GM18909 (cell line): ENCODE measurements around the gene CAMK1G.

Experiments
- ATAC-seq: cut with Tn5 transposase; IDR thresholded peaks from one replicate; pipeline ENCODE4 v1.9.1; 2021; ENCODE audit warnings: mild to moderate bottlenecking; ENCODE audit not compliant: unreplicated experiment, poor library complexity

Gene CAMK1G

DNA sequence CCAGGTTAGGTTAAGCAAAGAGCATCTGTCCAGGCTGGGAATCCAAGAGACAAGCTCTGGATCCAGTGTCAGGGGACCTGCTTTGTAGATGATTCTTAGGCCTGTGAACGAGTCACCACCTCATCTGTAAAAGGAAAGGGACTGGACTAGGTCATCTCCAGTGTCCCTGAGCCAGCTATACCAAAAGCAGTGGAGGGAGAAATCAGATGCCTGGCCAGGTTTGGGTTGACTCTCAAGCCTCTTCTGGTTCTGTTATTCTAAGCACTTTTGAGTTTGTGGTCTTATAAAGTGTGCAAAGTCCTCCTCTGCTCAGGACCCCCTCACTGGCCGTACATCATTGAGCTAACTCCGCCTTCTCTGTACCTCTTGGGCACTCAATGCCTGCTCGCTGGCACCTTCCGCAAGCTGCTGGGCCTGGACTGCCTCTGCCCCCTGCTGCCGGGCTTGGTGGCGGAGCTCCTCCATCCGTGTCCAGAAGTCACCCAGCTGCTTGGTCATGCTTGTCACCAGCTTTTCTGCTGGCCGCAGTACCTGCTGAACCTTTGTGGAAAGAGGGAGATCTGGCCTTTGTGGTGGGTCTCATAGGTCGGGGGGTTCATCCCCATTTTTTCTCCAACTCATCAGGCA is 33.6 kb downstream of the CAMK1G start:
- no peak for ATAC-seq

DNA sequence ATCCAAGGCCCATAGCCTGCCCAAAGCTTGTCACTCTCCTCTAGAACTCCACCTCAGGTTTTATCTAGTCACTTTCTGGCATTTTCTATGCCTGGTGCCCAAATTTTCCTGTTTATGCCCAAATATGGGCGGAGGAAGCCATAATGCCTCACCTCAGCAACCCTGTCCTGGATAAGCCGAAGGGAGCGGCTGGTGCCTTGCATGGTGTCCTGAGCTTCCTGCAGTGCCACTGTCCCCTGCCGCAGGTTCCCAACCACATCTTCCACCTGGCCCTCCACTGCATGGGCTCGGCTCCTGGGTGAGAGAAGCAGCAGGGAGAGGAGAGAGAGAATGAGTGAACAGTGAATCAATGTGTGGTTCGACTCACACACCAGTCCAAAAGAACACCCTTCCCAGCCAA is 34.2 kb downstream of the CAMK1G start:
- ATAC-seq = no peak

- no peak for ATAC-seq
Observed at GRCh38 chr1:209618291-209618690, 34.8 kb downstream of the CAMK1G start.

- ATAC-seq = no peak
Observed at GRCh38 chr1:209618756-209619420, 35.4 kb downstream of the CAMK1G start.

DNA sequence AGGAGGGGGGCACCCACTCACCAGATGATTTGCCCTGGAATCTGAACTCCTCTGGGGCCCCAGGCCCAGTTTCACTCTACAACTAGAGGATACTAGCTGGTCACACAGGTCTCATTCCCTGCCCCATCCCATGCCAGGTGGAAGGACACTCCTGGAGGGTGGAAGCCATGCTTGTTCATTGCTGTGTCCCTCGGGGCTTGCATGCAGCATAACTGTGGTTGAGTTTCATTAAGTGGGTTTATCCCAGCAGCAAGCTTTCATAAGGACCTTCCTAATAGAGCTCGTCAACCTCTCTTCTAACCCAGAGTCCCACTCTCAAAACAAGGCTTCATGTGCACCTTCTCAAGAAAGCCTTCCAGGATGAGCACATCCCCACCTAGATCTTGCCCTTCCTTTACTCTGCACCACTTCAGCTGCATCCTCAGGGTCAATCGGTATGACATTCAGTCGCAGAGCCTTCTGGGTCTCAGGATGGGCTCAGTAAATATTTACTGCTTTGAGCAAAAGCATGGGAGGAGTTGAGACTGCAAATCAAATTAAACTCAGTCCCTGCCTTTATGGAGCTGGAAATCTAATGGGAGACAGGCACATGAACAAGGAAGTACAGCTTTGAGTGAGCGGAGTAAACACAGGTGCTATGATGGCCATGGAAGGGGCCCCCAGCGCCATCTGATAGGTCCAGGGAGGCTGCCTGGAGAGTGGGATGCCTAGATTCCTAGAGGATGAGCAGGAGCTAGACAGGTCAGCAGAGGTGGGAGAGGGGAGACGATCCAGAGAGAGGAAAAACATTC is 36.4 kb downstream of the CAMK1G start:
- no peak for ATAC-seq

GRCh38 chr1:209620487-209620884 is 37.0 kb downstream of the CAMK1G start:
- ATAC-seq = no peak

DNA sequence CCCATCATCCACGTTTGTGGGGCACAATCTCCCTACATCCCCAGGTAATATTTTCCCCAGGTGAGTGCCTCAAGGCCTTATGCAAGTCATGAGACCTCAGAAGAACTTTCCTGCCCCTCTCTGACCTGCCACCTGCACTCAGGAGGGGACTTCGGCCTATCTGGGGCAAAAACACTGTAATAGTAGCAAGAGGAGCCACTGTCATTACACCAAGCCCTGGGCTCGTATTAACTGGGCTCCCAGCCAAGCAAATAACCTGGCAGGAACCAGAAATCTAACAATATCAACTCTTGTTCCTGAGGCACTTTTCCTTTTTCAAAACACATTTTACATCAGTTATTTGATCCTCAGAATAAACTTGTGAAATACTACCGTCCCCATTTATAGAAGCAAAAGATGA is 37.8 kb downstream of the CAMK1G start:
- no peak for ATAC-seq

DNA sequence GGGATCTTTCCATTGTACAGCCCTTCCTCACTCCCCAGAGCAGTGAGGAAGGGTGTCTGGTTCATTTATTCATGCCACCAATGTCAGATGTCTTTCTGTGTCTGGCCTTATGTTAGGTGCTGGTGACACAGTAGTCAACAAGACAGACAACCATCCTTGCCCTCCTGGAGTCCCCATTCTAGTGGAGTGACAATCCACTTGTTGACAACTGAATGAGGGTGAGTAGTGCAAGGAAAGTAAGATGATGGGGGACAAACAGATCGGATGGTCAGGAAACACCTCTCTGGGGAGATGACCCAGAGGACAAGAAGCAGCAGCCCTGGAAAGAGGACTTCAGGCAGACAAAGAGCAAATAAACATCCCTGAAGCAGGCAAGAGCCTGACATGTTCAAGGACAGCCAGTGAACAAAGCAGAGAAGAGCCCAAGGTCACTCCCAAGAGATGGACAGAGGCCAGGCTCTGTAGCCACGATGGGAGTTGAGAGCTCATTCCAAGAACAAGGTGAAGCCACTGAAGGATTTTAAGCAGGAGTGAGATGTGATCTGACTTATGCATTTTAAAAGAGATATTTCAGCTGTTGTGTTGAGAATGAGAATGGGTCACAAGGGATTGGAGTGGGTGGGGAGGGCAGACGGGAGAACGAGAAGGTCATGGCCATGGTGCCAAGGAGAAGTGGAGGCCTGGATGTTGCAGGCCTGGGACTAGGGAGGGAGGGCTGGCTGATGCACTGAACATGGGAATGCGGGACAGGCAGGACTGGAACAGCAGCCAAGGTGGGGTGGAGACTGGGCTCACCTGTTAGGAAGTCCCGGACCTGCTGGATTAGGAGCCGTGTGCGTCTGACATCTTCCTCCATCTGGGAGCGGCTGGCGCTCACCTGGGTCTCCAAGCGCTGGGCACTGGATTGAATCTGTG is 38.5 kb downstream of the CAMK1G start:
- no peak for ATAC-seq

DNA sequence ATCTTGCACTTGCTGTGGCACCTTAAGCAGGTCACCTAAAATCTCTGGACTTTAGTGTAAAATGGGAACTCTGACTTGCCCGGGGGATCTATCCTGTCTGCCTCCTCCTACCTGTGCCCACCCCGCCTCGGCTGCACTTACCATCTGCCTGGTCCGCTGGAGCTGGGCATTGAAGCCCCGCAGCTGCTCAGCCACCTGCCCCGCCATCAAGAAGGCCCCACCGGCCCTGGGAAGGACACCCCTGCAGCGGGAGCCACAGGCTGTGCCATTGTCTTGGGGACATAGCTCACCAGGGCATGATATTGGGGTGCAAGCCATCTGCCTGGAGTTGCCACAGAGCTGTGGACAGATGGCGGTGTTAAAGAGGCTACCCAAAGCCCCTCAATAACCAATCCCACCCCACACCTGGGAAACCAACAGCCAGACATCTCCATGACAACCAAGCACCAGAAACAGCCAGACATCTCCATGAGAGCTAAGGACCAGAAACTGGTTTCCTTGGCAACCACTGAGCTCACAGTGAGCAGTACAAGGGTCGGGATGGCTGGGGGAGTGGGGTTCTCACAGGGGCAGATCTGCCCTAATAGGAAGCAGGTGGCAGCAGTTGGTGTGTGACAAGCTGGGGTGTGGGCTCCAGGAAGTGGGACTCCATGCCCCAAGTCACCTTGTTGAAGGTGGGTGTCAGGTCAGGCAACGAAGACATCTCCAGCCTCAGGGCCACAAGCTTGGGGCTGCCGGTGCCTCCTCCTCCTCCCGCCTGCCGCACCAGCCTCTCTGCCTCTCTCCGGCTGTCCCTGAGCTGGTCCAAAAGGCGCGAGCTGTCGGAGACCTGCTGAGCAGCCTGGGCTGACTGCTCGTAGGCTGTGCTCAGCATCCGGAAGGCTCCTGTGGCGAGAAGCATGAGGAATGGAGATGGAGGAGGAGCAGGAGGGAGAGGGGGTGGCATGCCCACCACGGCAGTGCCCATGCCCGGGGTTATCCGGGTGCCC is 39.6 kb downstream of the CAMK1G start:
- ATAC-seq = no peak

DNA sequence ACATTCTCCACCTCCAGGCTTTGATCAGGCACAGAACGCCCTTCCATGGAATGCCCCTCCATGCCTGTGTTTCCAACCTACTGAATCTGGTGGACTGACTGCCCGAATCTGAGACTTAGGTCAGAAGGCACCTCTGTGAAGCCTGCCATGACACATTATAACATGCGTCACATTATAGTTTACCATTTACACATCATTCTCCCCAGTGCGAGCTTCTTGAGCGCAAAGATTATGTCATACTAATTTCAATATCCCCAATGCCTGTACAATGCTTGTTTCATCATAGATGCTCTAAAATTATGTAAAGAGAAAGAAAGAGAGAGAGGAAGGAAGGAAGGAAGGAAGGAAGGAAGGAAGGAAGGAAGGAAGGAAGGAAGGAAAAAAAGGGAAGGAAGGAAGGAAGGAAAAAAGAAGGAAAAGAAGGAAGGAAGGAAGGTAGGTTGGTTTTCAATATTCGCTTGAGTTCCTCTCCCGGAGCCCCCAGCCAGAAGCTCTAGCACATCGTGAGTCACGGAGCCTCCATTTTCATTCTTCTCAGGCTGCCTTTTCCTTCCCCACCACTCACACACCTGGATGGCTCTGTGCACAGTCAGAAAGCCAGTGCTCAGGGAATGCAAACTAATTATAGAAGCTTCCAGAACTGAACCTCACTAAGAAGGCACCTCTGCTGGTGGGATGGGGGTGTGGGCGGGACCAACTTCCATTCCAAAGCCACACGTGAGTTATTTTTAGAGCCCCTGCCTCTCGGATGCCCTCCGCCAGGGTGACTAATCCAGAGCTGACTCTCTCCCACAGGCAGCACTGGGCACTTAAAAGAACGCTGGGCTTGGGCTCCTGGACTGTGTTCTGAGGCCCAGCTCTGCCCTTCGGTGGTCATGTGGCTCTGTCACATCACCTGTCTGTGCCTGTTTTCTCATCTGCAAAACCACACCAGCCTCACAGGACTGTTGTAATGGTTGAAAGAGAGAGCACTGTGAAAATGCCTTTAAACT is 41.3 kb downstream of the CAMK1G start:
- ATAC-seq = no peak

- no peak for ATAC-seq
Observed at GRCh38 chr1:209625791-209626285, 42.3 kb downstream of the CAMK1G start.

DNA sequence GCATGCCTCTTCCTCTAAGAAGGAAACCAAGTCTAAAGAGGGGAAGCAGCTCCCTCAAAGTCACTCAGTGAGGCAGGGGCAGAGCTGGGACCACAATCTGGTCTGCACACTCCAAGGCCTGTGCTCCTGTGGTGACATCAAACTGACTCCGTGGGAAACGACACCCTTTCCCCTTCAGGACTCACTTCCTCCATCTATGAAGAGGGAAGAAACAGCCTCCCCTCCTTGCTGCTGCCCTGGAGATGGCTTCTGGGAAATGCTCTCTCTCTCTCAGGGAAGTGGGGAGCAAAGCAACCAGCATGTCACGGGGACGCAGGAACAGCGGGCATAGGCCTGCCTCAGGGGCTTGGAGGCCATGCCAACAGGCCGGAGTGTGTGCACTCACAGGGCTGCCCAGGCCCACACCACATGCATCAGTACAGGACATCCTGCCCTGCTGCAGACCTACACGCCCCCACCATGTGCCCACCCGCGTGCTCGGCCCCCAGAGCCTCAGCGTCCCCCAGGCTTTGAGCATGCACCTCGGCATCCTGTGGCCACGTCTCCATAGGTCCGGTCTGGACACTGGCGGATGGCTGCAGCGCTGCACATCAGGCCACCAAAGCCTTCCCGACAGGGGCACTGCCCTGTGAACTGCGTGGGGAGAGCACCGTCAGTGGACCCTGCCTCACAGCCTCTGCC is 43.0 kb downstream of the CAMK1G start:
- ATAC-seq = no peak

- peak; percentile 6 for ATAC-seq
Observed at GRCh38 chr1:209627027-209627731, 43.7 kb downstream of the CAMK1G start.

DNA sequence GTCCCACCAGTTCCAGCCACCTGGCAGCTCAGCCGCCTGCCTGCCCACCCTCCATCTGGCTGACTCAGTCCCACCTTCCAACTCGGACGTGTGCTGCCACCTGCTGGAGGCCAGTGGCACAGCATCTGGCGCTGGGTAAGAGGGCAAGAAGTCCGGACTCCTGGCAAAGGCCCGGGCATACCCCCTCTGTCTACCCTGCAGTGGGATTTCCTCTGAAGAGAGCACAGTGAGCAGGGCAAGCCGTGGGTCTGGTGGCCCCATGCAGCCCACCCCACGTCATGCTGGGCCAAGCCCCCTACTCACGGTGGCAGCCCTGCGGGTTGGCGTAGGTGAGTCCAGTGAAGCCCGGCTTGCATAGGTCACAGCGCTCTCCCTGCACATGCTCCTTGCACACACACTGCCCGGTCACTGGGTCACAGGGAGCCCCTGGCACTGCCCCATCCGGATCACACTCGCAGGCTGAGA is 44.2 kb downstream of the CAMK1G start:
- peak; percentile 80 for ATAC-seq

- ATAC-seq = no peak
Observed at GRCh38 chr1:209628618-209629299, 45.2 kb downstream of the CAMK1G start.
